ENCODE measurements around the gene BLTP2. TPM values are rescaled to one million over a fixed set of nuclear protein-coding genes. Genes with fewer than 3 reads are reported as not detected.

The BLTP2 gene
- total RNA-seq, 1 donor from 2014 or later = 124 TPM

DNA sequence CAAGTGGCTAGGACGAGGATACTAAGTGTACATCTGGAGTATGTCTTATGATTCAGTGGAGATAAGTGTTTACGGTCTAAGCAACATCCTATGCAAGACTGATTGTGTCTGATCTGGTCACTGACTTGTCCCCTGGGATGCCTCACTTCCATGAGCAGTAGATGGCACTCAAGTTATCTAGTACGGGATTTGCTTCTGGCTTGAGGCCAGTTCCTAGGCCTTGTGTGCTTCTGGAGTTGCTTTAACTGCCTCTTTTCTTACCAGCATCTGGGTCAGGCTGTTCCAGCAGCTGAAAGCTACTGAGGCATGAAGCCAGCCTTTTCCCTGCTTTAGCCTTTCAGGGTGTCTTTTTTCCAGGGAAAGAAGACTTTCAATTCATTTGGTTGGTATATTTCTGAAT, 40.0 kb upstream of the BLTP2 start:
- H3K36me3 ChIP-seq (ENCODE audit: control insufficient read depth, insufficient read depth, low read length) = peaks cover 8% of the 10 kb centered on the region
- TF ChIP-seq, protein P1, sequence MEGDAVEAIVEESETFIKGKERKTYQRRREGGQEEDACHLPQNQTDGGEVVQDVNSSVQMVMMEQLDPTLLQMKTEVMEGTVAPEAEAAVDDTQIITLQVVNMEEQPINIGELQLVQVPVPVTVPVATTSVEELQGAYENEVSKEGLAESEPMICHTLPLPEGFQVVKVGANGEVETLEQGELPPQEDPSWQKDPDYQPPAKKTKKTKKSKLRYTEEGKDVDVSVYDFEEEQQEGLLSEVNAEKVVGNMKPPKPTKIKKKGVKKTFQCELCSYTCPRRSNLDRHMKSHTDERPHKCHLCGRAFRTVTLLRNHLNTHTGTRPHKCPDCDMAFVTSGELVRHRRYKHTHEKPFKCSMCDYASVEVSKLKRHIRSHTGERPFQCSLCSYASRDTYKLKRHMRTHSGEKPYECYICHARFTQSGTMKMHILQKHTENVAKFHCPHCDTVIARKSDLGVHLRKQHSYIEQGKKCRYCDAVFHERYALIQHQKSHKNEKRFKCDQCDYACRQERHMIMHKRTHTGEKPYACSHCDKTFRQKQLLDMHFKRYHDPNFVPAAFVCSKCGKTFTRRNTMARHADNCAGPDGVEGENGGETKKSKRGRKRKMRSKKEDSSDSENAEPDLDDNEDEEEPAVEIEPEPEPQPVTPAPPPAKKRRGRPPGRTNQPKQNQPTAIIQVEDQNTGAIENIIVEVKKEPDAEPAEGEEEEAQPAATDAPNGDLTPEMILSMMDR (IDR thresholded peaks at IDR 0.05; ENCODE audit: insufficient read depth, low read length, poor library complexity, severe bottlenecking) = no peak
- no peaks in the 10 kb centered on the region for H3K27me3 ChIP-seq (ENCODE audit: control insufficient read depth, insufficient read depth, low read length)
- no peak overlapping the region for H3K4me3 ChIP-seq (ENCODE audit: low read depth, low read length)
- DNase-seq (ENCODE audit: low read depth) = no peak

DNA sequence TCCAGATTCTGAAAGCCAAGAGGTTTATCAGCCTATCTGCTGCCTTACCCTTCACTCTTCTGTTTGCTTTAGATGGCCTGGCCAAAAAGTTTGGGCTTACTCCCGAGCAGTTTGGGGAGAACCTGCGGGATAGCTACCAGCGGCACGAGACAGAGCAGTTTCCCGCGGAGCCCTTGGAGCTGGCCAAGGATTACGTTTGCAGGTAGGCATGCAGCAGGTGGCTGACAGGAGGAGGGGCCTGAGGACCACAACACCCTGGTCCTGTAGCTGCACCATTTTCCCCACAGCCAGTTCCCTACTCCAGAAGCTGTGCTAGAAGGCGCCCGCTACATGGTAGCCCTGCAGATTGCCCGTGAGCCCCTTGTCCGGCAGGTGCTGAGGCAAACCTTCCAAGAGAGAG, 37.7 kb upstream of the BLTP2 start:
- no peaks in the 10 kb centered on the region for H3K27me3 ChIP-seq (ENCODE audit: control insufficient read depth, insufficient read depth, low read length)
- no peak overlapping the region for H3K4me3 ChIP-seq (ENCODE audit: low read depth, low read length)
- TF ChIP-seq, protein P1 (IDR thresholded peaks at IDR 0.05; ENCODE audit: insufficient read depth, low read length, poor library complexity, severe bottlenecking) = no peak
- H3K36me3 ChIP-seq (ENCODE audit: control insufficient read depth, insufficient read depth, low read length) = peaks cover 6% of the 10 kb centered on the region
- DNase-seq (ENCODE audit: low read depth) = no peak

DNA sequence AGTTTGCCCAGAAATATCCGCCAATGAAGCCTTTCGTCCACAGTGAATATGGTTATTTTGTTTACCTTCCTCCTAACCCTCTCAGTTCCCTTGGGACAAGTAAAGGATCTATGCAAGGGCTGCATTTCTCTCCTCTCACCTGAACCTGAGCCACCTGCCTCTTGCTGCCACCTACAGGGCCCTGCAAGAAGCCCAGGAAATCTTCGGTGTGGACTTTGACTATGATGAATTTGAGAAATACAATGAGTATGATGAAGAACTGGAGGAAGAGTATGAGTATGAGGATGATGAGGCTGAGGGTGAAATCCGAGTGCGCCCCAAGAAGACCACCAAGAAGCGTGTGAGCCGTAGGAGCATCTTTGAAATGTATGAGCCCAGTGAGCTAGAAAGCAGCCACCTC, 31.0 kb upstream of the BLTP2 start:
- TF ChIP-seq, protein P1 (IDR thresholded peaks at IDR 0.05; ENCODE audit: insufficient read depth, low read length, poor library complexity, severe bottlenecking) = peak; percentile 47
- no peak for DNase-seq (ENCODE audit: low read depth)
- Histone ChIP-seq H3K36me3 (ENCODE audit: control insufficient read depth, insufficient read depth, low read length) (peaks cover 5% of the 10 kb centered on the region), H3K27me3 (ENCODE audit: control insufficient read depth, insufficient read depth, low read length) (no peaks in the 10 kb centered on the region), H3K4me3 (ENCODE audit: low read depth, low read length) (no peak overlapping the region)

DNA sequence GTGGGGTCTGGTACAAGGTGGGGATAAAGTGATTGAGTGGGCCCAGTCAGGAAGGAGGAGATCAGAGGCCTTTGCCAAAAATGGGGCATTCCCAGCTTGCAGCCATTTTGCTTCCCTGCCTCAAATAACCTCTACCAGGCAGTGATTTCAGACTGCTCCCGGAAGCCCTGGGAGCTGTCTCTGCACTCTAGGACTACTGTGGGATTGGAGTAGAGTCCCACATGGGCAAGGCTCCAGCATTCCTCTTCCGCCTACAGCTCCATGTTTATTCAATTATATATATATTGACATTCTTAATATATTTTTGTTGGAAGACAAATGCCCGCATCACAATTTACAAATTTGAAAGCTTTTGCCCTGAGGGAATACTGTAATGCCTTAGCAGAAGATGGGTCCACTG, 30.5 kb upstream of the BLTP2 start:
- H3K36me3 ChIP-seq (ENCODE audit: control insufficient read depth, insufficient read depth, low read length) = peaks cover 5% of the 10 kb centered on the region
- no peak for DNase-seq (ENCODE audit: low read depth)
- H3K4me3 ChIP-seq (ENCODE audit: low read depth, low read length) = no peak overlapping the region
- H3K27me3 ChIP-seq (ENCODE audit: control insufficient read depth, insufficient read depth, low read length) = no peaks in the 10 kb centered on the region
- TF ChIP-seq, protein P1 (IDR thresholded peaks at IDR 0.05; ENCODE audit: insufficient read depth, low read length, poor library complexity, severe bottlenecking) = no peak

DNA sequence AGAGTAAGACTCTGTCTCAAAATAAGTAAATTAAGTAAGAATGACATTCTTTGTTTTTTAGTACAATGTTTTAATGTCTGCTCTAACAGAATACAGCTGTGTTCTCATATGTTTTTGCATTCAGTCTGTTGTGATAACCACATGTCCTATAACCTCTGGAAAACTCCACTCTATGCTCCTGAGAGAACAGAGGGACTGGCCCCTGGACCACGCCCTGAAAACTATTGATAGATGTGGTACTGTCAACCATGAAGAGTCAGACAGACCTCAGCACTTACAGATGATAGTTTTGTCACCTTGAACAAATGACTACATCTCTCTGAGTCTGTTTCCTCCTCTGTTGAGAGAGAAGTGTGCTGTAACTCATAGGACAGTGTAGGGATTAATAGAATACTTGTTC, 25.0 kb upstream of the BLTP2 start:
- TF ChIP-seq, protein P1 (IDR thresholded peaks at IDR 0.05; ENCODE audit: insufficient read depth, low read length, poor library complexity, severe bottlenecking) = no peak
- peaks cover 5% of the 10 kb centered on the region for H3K36me3 ChIP-seq (ENCODE audit: control insufficient read depth, insufficient read depth, low read length)

DNA sequence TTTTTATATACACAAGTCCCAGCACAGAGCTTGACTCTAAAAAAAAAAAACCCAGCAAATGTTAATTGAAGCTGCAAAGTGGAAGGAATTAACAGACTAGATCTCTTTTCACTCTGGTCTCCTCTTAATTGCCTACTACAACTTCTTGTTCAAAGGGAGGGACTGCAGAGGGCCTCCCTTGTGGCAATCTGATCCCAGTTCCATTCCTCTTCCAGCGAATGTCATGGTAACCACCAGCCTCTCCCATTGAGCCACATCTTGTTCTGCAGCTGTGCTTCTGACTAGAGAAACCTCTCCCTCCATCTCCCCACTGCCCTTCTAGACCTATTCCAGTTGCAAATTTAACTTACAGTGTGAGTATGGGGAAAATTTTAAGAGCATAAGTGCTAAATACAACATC, 22.9 kb upstream of the BLTP2 start:
- no peak for DNase-seq (ENCODE audit: low read depth)
- Histone ChIP-seq H3K4me3 (ENCODE audit: low read depth, low read length) (no peak overlapping the region), H3K27me3 (ENCODE audit: control insufficient read depth, insufficient read depth, low read length) (no peaks in the 10 kb centered on the region), H3K36me3 (ENCODE audit: control insufficient read depth, insufficient read depth, low read length) (no peaks in the 10 kb centered on the region)
- TF ChIP-seq, protein P1 (IDR thresholded peaks at IDR 0.05; ENCODE audit: insufficient read depth, low read length, poor library complexity, severe bottlenecking) = no peak

More for the DNA sequence above, 25.0 kb upstream of the BLTP2 start:
- Histone ChIP-seq H3K27me3 (ENCODE audit: control insufficient read depth, insufficient read depth, low read length) (no peaks in the 10 kb centered on the region), H3K4me3 (ENCODE audit: low read depth, low read length) (no peak overlapping the region)
- no peak for DNase-seq (ENCODE audit: low read depth)

Data from kidney epithelial cell (primary cell).